H54 (cell line): ENCODE results near the gene ADAM8.
"Not testable (repeated sequence)": the region's sequence is repeated elsewhere in the genome, so short reads cannot be mapped to it uniquely, and the experiment has no call there.

Source experiments
- DNase-seq: peaks from one replicate; pipeline ENCODE4 v3.0.0; 2011; ENCODE audit warnings: low spot score, mixed read lengths; ENCODE audit not compliant: insufficient read length
- FAIRE-seq: peaks from 3 replicates; lab custom pipeline; 2011; peaks lifted over from hg19 to GRCh38; lab: Jason Lieb, UNC
- POLR2A ChIP-seq: IDR thresholded peaks from 2 replicates; pipeline ENCODE4 v1.6.1; 2011; ENCODE audit warnings: low read depth, mild to moderate bottlenecking, low read length

Gene ADAM8

GRCh38 chr10:133225707-133226191, 50.9 kb downstream of the ADAM8 start:
- no peak for TF ChIP-seq POLR2A
- FAIRE-seq = no peak
- no peak for DNase-seq

- no peak for TF ChIP-seq POLR2A
- FAIRE-seq = no peak
- no peak for DNase-seq
Observed at GRCh38 chr10:133224756-133225372, 51.8 kb downstream of the ADAM8 start.

GRCh38 chr10:133224076-133224475, 52.6 kb downstream of the ADAM8 start:
- TF ChIP-seq POLR2A = no peak
- DNase-seq (no peak), FAIRE-seq (no peak)

GRCh38 chr10:133221756-133222155, 54.9 kb downstream of the ADAM8 start:
- not testable (repeated sequence) for FAIRE-seq, DNase-seq

GRCh38 chr10:133221331-133221730, 55.3 kb downstream of the ADAM8 start:
- DNase-seq = no peak
- FAIRE-seq = no peak
- TF ChIP-seq POLR2A = no peak

GRCh38 chr10:133219782-133220181, 56.9 kb downstream of the ADAM8 start:
- FAIRE-seq (no peak), DNase-seq (no peak)
- TF ChIP-seq POLR2A = no peak

GRCh38 chr10:133218891-133219290, 57.8 kb downstream of the ADAM8 start:
- TF ChIP-seq POLR2A = no peak
- DNase-seq (no peak), FAIRE-seq (no peak)

GRCh38 chr10:133217800-133218589, 58.7 kb downstream of the ADAM8 start:
- FAIRE-seq (no peak), DNase-seq (no peak)
- TF ChIP-seq POLR2A = no peak

- FAIRE-seq = no peak
- TF ChIP-seq POLR2A = no peak
- no peak for DNase-seq
Observed at GRCh38 chr10:133216776-133217175, 59.9 kb downstream of the ADAM8 start.

GRCh38 chr10:133215586-133215985, 61.1 kb downstream of the ADAM8 start:
- DNase-seq (no peak), FAIRE-seq (no peak)
- TF ChIP-seq POLR2A = no peak

- FAIRE-seq = no peak
- no peak for DNase-seq
- TF ChIP-seq POLR2A = no peak
Observed at GRCh38 chr10:133214468-133215410, 61.9 kb downstream of the ADAM8 start.

GRCh38 chr10:133213641-133214467, 62.8 kb downstream of the ADAM8 start:
- no peak for FAIRE-seq

More at GRCh38 chr10:133213641-133214467, 62.8 kb downstream of the ADAM8 start:
- no peak for DNase-seq
- no peak for TF ChIP-seq POLR2A
